Skeletal muscle tissue (tissue), 4 donors: ENCODE results near the gene GLYATL1B. TPM values are rescaled to one million over a fixed set of nuclear protein-coding genes. Genes with fewer than 3 reads are reported as not detected.
"Not testable (repeated sequence)": the region's sequence is repeated elsewhere in the genome, so short reads cannot be mapped to it uniquely, and the experiment has no call there.

Experiments
- H3K27ac ChIP-seq: one replicate; pipeline ENCODE4 v1.7.0; 2013; ENCODE audit warnings: mild to moderate bottlenecking, low read depth, low read length, inconsistent platforms
- H3K27me3 ChIP-seq, 3 donors: one replicate each; pipeline ENCODE4 v1.7.0; 2013; ENCODE audit warnings: low read length in 3 of 3; ENCODE audit not compliant: control insufficient read depth in 3 of 3, insufficient read depth in 3 of 3
- H3K36me3 ChIP-seq, 3 donors: one replicate each; pipeline ENCODE4 v1.7.0; 2013; ENCODE audit warnings: low read length in 3 of 3; ENCODE audit not compliant: control insufficient read depth in 3 of 3, insufficient read depth in 3 of 3
- H3K4me1 ChIP-seq, 3 donors: one replicate each; pipeline ENCODE4 v1.7.0; 2013; ENCODE audit warnings: low read length in 3 of 3, mild to moderate bottlenecking in 3 of 3; ENCODE audit not compliant: control insufficient read depth in 3 of 3, insufficient read depth in 3 of 3
- H3K4me3 ChIP-seq, 3 donors: one replicate each; pipeline ENCODE4 v1.7.0; 2013; ENCODE audit warnings: low read length in 3 of 3
- H3K9ac ChIP-seq, 3 donors: one replicate each; pipeline ENCODE4 v1.7.0; 2013; ENCODE audit warnings: low read length in 3 of 3, mild to moderate bottlenecking in 3 of 3, moderate library complexity in 2 of 3, low read depth in 1 of 3
- H3K9me3 ChIP-seq, 3 donors: one replicate each; pipeline ENCODE4 v1.7.0; 2013; ENCODE audit warnings: low read length in 3 of 3; ENCODE audit not compliant: control insufficient read depth in 3 of 3
- total RNA-seq: library from RNA; depleted of rRNA; stranded (reverse); fragments of >200 nt; gene quantifications from one replicate; pipeline ENCODE4 v1.2.3, GENCODE V29; 2014
- donor health status: Osteomylitis.

Gene GLYATL1B
- total RNA-seq, 1 donor from 2014 or later = not detected

- not testable (repeated sequence) for H3K27ac ChIP-seq, H3K36me3 ChIP-seq, H3K27me3 ChIP-seq, H3K9me3 ChIP-seq, H3K9ac ChIP-seq, H3K4me3 ChIP-seq, H3K4me1 ChIP-seq
Measured at GRCh38 chr11:59095972-59096575, 10.0 kb downstream of the GLYATL1B start.

- Histone ChIP-seq H3K9me3 (no peaks in the 10 kb centered on the region), H3K4me1 (peaks cover 2 to 5% (median 3%) of the 10 kb centered on the region in 3 donors), H3K27ac (no peak overlapping the region), H3K27me3 (peaks cover 0 to 11% (median 5%) of the 10 kb centered on the region in 3 donors), H3K4me3 (no peak overlapping the region), H3K9ac (no peak overlapping the region), H3K36me3 (no peaks in the 10 kb centered on the region)
Measured at GRCh38 chr11:59097113-59097708, 11.1 kb downstream of the GLYATL1B start.

- not testable (repeated sequence) for H3K9ac ChIP-seq, H3K36me3 ChIP-seq, H3K27ac ChIP-seq, H3K4me1 ChIP-seq, H3K4me3 ChIP-seq, H3K9me3 ChIP-seq
- peaks cover 0 to 13% (median 9%) of the 10 kb centered on the region in 3 donors for H3K27me3 ChIP-seq
Measured at GRCh38 chr11:59097938-59098337, 11.8 kb downstream of the GLYATL1B start.

DNA sequence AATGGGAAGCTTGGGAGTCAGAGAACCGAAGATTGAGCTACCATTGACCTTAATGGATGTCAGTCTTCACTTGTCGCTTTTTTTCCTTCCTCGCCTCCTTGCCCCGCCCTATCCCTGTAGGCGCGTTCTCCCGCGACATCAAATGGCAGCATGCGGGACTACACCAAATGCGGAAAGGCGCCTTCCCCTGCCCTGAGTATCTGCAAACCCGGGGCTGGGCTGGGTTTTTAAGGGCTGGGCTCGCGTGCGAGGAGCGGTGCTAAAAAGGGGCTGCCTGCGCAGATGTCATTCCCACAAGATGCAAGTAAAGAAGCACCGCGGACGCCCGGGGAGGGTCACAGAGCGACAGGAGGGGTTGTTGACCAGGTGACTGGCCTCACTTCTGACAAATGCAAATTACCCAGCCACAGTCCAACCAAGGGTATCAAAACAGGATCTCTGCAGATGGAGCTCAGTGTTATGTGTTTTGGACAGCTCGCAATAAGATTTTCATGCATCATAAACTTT lies 16.2 kb downstream of the GLYATL1B start:
- Histone ChIP-seq H3K27me3 (peaks cover 13 to 21% (median 16%) of the 10 kb centered on the region in 3 donors), H3K4me3 (peak overlapping the region; percentile 26 to 59 (median 41)), H3K36me3 (no peaks in the 10 kb centered on the region), H3K9me3 (no peaks in the 10 kb centered on the region), H3K27ac (no peak overlapping the region), H3K4me1 (peaks cover 10 to 16% (median 11%) of the 10 kb centered on the region in 3 donors), H3K9ac (peak overlapping the region in 1 of 3 donors; percentile 8)

DNA sequence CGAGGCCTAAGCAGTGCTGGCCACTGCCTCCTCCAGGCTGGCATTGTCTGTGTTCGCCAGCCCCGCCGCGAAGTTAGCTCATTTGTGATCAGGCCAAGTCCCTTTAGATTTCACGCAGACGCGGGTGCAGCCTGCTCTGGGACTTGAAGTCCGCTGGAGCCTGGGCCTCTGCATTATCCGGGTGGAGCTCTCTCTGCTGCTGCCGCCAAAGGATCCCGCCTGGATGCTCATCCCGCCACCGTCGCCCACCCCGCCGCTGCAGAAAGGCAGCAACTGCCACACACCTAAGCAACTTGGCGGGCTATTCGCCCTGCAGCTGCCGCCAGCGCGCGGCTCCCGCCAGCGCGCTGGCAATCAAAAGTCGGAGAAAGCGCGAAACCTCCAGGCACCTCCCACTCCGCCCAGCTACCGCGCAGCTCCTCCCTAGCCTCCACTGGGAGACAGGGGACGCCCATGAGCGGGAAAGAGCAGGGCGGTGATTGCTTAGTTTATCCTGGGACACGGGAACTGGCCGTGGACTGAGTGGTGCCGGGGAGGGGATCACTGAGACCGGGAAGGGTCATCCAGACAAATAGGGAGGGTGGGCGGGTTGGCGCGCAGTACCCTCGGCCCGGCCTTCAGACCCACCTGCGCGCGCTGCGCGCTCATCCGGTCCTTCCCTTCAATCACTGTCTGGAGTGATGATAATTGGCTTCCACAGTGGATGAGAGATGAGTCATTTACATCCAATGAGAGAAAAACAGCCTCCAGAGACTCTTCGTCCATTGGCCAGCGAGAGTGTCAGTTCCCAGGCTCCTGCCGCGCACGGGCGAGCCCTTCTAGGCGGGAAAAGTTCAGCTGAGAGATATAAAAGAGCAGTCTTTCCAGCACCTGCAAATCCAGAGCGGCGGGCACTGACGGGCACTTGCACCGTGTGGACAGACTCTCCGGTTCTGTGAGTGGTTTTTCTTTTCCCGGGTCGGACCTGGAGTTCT lies 20.5 kb downstream of the GLYATL1B start, which contains the start of gene FAM111B:
FAM111B (plus strand) TSS at position 875 of the 974 bp plus-strand sequence. CDS start 2,389 bp downstream, outside the sequence.
- Histone ChIP-seq H3K36me3 (no peaks in the 10 kb centered on the region), H3K4me1 (peaks cover 10 to 16% (median 11%) of the 10 kb centered on the region in 3 donors), H3K27ac (no peak within 1 kb of the TSS), H3K27me3 (peaks cover 10 to 21% (median 21%) of the 10 kb centered on the region in 3 donors), H3K4me3 (peak within 1 kb of the TSS; percentile 39 to 75 (median 68)), H3K9me3 (no peaks in the 10 kb centered on the region), H3K9ac (peak within 1 kb of the TSS in 2 of 3 donors; percentile 38 to 45)

GRCh38 chr11:59107721-59108120 lies 21.6 kb downstream of the GLYATL1B start:
- H3K4me3 ChIP-seq, H3K9ac ChIP-seq, H3K27ac ChIP-seq, H3K9me3 ChIP-seq, H3K36me3 ChIP-seq: not testable (repeated sequence)
- peaks cover 5 to 11% (median 8%) of the 10 kb centered on the region in 3 donors for H3K4me1 ChIP-seq
- H3K27me3 ChIP-seq = peaks cover 3 to 21% (median 13%) of the 10 kb centered on the region in 3 donors

DNA sequence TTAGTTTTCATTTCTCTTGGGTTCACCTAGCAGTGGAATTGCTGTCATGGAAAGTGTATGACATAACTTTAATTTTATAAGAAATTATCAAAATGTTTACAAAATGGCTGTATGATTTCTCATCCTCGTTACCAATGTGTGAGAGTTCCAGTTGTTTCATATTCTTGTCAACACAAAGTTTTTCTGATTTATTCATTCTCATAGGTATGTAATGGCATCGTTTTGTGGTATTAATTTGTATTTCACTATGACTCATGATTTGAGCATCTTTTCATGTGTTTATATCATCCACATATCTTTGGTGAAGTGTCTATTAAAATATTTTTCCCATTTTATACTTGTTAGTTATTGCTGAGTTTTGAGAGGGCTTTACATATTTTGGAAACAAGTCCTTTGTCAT lies 26.4 kb downstream of the GLYATL1B start:
- Histone ChIP-seq H3K27me3 (peaks cover 0 to 6% (median 0%) of the 10 kb centered on the region in 3 donors), H3K4me1 (no peaks in the 10 kb centered on the region), H3K9ac (no peak overlapping the region), H3K9me3 (no peaks in the 10 kb centered on the region), H3K36me3 (no peaks in the 10 kb centered on the region), H3K27ac (no peak overlapping the region), H3K4me3 (no peak overlapping the region)

- Histone ChIP-seq H3K9ac (no peak overlapping the region), H3K27ac (no peak overlapping the region), H3K36me3 (no peaks in the 10 kb centered on the region), H3K27me3 (no peaks in the 10 kb centered on the region), H3K4me1 (no peaks in the 10 kb centered on the region), H3K4me3 (no peak overlapping the region), H3K9me3 (peaks cover 0 to 5% (median 3%) of the 10 kb centered on the region in 3 donors)
Measured at GRCh38 chr11:59114344-59114743, 28.2 kb downstream of the GLYATL1B start.

GRCh38 chr11:59115553-59115952 lies 29.4 kb downstream of the GLYATL1B start:
- Histone ChIP-seq H3K27ac (no peak overlapping the region), H3K36me3 (no peaks in the 10 kb centered on the region), H3K4me1 (no peaks in the 10 kb centered on the region), H3K9ac (no peak overlapping the region), H3K4me3 (no peak overlapping the region), H3K27me3 (no peaks in the 10 kb centered on the region), H3K9me3 (peaks cover 0 to 5% (median 4%) of the 10 kb centered on the region in 3 donors)
